ENCODE measurements around the gene AKR1A1.

DNA sequence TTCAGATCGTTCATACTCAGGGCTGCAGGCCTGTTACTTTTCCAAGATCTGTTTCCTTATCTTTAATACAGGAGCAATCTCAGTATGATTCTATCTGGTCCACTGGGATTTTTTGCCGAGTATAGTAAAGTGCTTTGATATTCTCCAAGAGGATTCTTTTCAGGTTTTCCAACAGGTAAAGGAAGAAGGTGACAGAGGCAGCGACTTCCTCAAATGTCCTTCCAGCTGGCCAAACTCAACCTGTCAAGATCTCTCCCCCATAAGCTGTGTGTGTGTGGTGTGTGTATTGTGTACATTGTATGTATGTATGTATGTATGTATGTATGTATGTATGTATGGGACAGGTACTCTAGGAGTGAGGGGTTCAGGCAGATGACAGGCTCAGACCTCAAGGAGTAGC is 1.1 kb downstream of the AKR1A1 start:
- TF ChIP-seq POLR2A (IDR thresholded peaks at IDR 0.05; ENCODE audit: low read depth, low read length): no peak
- no peak for TF ChIP-seq POLR2AphosphoS5 (IDR thresholded peaks at IDR 0.05; ENCODE audit: low read depth, low read length)
- no peak for TF ChIP-seq TAF1 (IDR thresholded peaks at IDR 0.05; ENCODE audit: low read depth, low read length)
- peak; percentile 35 for TF ChIP-seq SPI1 (IDR thresholded peaks at IDR 0.05; ENCODE audit: low read depth, low read length)
- no peak for TF ChIP-seq POU2F2 (IDR thresholded peaks at IDR 0.05; ENCODE audit: low read depth, low read length)
- TF ChIP-seq PAX5 (IDR thresholded peaks at IDR 0.05; ENCODE audit: insufficient read depth, low read length, severe bottlenecking): no peak

All from GM12891 (cell line).